Ectodermal cell (in vitro differentiated cells): ENCODE measurements around the gene FCRL3.

Experiments used
- H3K27ac ChIP-seq: 2 replicates; pipeline ENCODE4 v1.7.0; 2013; ENCODE audit warnings: mild to moderate bottlenecking, low read depth, low read length; ENCODE audit not compliant: insufficient read depth, poor library complexity, severe bottlenecking
- H3K27me3 ChIP-seq: 2 replicates; pipeline ENCODE4 v1.7.0; 2013; ENCODE audit warnings: mild to moderate bottlenecking, low read length; ENCODE audit not compliant: insufficient read depth, control insufficient read depth, poor library complexity, severe bottlenecking
- H3K36me3 ChIP-seq: one replicate; pipeline ENCODE4 v1.7.0; 2013; ENCODE audit warnings: low read length; ENCODE audit not compliant: control insufficient read depth, insufficient read depth
- H3K4me1 ChIP-seq: one replicate; pipeline ENCODE4 v1.7.0; 2013; ENCODE audit warnings: low read length; ENCODE audit not compliant: control insufficient read depth, insufficient read depth
- H3K4me3 ChIP-seq: 2 replicates; pipeline ENCODE4 v1.7.0; 2013; ENCODE audit warnings: low read depth, low read length, control low read depth; ENCODE audit not compliant: insufficient read depth
- H3K9me3 ChIP-seq: 2 replicates; pipeline ENCODE4 v1.7.0; 2013; ENCODE audit warnings: mild to moderate bottlenecking, low read length, moderate library complexity; ENCODE audit not compliant: control insufficient read depth
- WGBS, 2 experiments: methylation state at CpG; one replicate each; pipeline ENCODE4 v1.1.7; 2013; ENCODE audit warnings: missing lambda C conversion rate in 2 of 2; 5-methylcytosine and 5-hydroxymethylcytosine counted together

Gene FCRL3

DNA sequence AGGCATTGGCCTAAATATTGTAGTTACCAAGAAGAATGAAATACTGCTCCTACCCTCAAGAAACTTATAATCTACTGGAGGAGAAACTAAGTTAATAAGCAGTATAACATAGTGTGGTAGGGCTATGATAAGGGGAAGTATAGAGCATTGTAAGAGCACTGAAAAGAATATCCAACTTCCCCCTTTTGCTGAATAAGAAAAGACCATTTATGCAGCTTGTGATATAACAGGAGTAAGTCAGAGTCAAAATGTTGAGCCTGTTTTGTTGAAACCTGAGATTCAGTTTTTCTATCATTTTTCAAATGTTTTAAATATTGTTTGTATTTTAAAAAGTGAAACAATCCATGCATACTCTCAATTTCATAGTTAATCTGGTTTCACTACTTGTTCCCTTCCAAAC, 54.4 kb downstream of the FCRL3 start:
- no peak overlapping the region for H3K27ac ChIP-seq
- no peaks in the 10 kb centered on the region for H3K27me3 ChIP-seq
- no peak overlapping the region for H3K4me3 ChIP-seq
- no peaks in the 10 kb centered on the region for H3K36me3 ChIP-seq
- H3K4me1 ChIP-seq: no peaks in the 10 kb centered on the region
- no peaks in the 10 kb centered on the region for H3K9me3 ChIP-seq

DNA sequence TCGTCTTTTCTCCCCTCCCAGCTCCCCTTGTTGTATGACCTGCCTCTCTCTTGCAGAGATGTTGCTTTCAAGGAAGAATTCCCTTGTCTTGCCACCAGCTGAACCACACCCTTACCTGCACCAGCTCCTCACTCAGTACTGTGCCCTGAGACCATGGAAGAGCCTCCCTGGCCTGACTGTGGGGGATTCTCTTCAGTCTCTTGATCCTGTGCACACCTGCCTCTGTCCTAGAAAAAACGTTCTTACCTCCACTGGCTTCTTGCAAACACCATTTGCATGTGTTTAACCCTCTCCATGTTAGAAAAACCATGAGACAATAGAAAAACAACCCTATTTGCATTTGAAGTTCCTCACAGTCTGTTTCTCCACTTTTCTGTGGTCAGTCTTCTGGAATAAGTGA, 59.4 kb downstream of the FCRL3 start:
- 34 to 44% methylated on average over 2 of the region's 2 CpGs for WGBS, 2 experiments
- no peaks in the 10 kb centered on the region for H3K4me1 ChIP-seq
- H3K9me3 ChIP-seq: no peaks in the 10 kb centered on the region
- no peaks in the 10 kb centered on the region for H3K36me3 ChIP-seq
- no peak overlapping the region for H3K27ac ChIP-seq
- no peak overlapping the region for H3K4me3 ChIP-seq
- no peaks in the 10 kb centered on the region for H3K27me3 ChIP-seq

DNA sequence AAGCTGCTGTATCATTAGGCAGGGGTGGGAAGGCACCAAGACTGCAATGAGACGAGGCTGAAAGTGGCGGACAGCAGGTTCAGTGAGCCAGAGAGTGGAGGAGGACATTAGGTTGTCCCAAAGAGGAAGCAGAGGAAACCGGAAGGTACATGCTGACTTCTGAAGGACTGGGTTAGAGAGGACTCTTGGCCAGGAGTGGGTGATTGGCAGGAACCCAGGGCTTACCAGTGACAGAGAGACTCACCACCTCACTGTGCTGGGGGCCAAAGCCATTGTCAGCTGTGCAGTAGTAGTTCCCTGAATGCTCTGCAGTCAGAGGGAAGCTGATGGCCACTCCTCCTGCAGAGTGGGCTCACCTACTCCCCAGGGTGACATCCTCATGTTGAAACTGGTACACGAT, 60.8 kb downstream of the FCRL3 start:
- no peaks in the 10 kb centered on the region for H3K36me3 ChIP-seq
- no peaks in the 10 kb centered on the region for H3K27me3 ChIP-seq
- H3K27ac ChIP-seq: no peak overlapping the region
- no peaks in the 10 kb centered on the region for H3K4me1 ChIP-seq
- H3K4me3 ChIP-seq: no peak overlapping the region
- 72 to 76% methylated on average over 4 of the region's 4 CpGs for WGBS, 2 experiments
- H3K9me3 ChIP-seq: no peaks in the 10 kb centered on the region

DNA sequence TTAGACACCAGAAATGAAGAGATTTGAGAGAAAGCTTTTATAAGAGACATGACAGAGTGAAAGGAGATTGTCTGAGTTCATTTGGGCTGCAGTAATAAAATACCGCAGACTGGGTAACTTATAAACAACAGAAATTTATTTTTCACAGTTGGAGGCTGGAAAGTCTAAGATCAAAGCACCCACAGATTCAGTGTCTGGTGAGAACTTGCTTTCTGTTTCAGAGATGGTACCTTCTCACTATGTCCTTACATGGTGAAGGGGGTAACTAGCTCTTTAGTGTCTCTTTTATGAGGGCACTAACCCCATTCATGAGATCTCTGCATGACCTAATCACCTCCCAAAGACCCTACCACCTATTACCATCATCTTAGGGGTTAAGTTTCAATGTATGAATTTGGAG, 71.8 kb downstream of the FCRL3 start:
- WGBS, 2 experiments: 90 to 100% methylated on average over 1 of the region's 1 CpG
- Histone ChIP-seq H3K9me3 (no peaks in the 10 kb centered on the region), H3K4me1 (no peaks in the 10 kb centered on the region), H3K36me3 (no peaks in the 10 kb centered on the region), H3K27ac (no peak overlapping the region), H3K4me3 (no peak overlapping the region), H3K27me3 (no peaks in the 10 kb centered on the region)
